Measurements from ENCODE around the gene EDRF1.

DNA sequence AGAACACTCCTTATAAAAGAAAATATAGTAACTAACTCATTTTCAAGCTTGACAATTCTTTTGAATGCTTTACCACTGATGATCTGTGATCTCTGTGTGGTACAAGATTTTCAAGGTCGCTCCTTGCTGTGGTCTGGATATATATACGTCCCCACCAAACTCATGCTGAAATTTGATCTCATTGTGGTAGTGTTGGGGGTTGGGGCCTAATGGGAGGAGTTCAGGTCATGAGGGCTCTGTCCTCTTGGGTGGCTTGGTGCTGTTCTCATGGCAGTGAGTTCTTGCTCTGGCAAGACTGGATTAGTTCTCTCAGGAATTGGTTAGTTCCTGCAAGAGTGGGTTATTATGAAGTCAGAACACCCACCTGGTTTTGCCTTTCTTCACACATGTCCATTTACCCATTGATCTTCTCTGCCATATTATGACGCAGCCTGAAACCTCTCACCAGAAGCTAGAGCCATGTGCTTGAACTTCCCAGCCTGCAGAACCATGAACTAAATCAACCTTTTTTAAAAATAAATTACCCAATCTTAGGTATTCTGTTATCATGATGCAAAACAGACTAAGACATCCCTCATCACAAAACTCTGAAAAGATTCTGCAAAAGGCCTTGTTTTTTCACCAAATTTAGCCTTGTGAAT, 8.3 kb upstream of the EDRF1 start:
- TF ChIP-seq, protein P1, sequence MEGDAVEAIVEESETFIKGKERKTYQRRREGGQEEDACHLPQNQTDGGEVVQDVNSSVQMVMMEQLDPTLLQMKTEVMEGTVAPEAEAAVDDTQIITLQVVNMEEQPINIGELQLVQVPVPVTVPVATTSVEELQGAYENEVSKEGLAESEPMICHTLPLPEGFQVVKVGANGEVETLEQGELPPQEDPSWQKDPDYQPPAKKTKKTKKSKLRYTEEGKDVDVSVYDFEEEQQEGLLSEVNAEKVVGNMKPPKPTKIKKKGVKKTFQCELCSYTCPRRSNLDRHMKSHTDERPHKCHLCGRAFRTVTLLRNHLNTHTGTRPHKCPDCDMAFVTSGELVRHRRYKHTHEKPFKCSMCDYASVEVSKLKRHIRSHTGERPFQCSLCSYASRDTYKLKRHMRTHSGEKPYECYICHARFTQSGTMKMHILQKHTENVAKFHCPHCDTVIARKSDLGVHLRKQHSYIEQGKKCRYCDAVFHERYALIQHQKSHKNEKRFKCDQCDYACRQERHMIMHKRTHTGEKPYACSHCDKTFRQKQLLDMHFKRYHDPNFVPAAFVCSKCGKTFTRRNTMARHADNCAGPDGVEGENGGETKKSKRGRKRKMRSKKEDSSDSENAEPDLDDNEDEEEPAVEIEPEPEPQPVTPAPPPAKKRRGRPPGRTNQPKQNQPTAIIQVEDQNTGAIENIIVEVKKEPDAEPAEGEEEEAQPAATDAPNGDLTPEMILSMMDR (IDR thresholded peaks at IDR 0.05; ENCODE audit: low read length): no peak
- TF ChIP-seq EZH2 (optimal IDR thresholded peaks at IDR 0.05; ENCODE audit: low read depth, low read length) (no peak), EZH2phosphoT487 (IDR thresholded peaks at IDR 0.05; ENCODE audit: low read length) (no peak)
